NT2/D1 (cell line): Measurements from ENCODE around the gene DOK5.

Experiments
- SUZ12 ChIP-seq: IDR thresholded peaks from 2 replicates; pipeline ENCODE4 v1.6.1; 2011; ENCODE audit not compliant: insufficient read length, insufficient read depth; ENCODE audit errors: extremely low read depth
- YY1 ChIP-seq: IDR thresholded peaks from 2 replicates; pipeline ENCODE4 v1.6.1; 2011; ENCODE audit not compliant: insufficient read length, insufficient read depth
- ZNF274 ChIP-seq: IDR thresholded peaks from 2 replicates; pipeline ENCODE4 v1.6.1; 2011; ENCODE audit warnings: mild to moderate bottlenecking, low read depth, low read length

GRCh38 chr20:54438166-54438565 is 37.2 kb upstream of the DOK5 start:
- no peak for TF ChIP-seq SUZ12
- TF ChIP-seq YY1, result no peak
- no peak for TF ChIP-seq ZNF274
